Left ventricle myocardium inferior (tissue), 1 donor: ENCODE results near the gene CACNA2D2. TPM values are rescaled to one million over a fixed set of nuclear protein-coding genes. Genes with fewer than 3 reads are reported as not detected.

Experiments
- DNase-seq: peaks from one replicate; pipeline ENCODE4 v3.0.0-alpha.2; 2020
- H3K27ac ChIP-seq: fragments of 200-600 bp; replicated peaks from 2 replicates; pipeline ENCODE4 v1.8.0; 2021
- H3K27me3 ChIP-seq: fragments of 200-600 bp; 2 replicates; pipeline ENCODE4 v1.8.0; 2021; ENCODE audit warnings: low read depth
- H3K36me3 ChIP-seq: fragments of 200-600 bp; 2 replicates; pipeline ENCODE4 v1.8.0; 2021
- H3K4me1 ChIP-seq: fragments of 200-600 bp; 2 replicates; pipeline ENCODE4 v1.8.0; 2021
- H3K4me3 ChIP-seq: fragments of 200-600 bp; 2 replicates; pipeline ENCODE4 v1.8.0; 2021; ENCODE audit warnings: mild to moderate bottlenecking, moderate library complexity
- H3K9me3 ChIP-seq: fragments of 200-600 bp; replicated peaks from 2 replicates; pipeline ENCODE4 v1.8.0; 2021
- intact Hi-C: fragments of 100-400 bp; cut with micrococcal nuclease; formaldehyde crosslinking; loops from one replicate; pipeline ENCODE4 v1.11.0; 2022
- total RNA-seq: library from RNA; stranded (reverse); fragmentation: NEBNext Ultra II Directional; extraction: Animal tissue kit (Norgen Biotek cat#: 25700); gene quantifications from one replicate; pipeline ENCODE4 v1.2.1, GENCODE V29; 2021
- TF ChIP-seq, protein P1 (sequence below): fragments of 200-600 bp; IDR thresholded peaks from 2 replicates; pipeline ENCODE4 v1.8.0; 2021; ENCODE audit warnings: antibody characterized with exemption, mild to moderate bottlenecking, borderline replicate concordance
- donor health status: DM: no; HTN: yes; CAD: no; lungs with severe emphysema.

CACNA2D2 gene
- total RNA-seq, 1 donor from 2014 or later: 2.3 TPM

DNA sequence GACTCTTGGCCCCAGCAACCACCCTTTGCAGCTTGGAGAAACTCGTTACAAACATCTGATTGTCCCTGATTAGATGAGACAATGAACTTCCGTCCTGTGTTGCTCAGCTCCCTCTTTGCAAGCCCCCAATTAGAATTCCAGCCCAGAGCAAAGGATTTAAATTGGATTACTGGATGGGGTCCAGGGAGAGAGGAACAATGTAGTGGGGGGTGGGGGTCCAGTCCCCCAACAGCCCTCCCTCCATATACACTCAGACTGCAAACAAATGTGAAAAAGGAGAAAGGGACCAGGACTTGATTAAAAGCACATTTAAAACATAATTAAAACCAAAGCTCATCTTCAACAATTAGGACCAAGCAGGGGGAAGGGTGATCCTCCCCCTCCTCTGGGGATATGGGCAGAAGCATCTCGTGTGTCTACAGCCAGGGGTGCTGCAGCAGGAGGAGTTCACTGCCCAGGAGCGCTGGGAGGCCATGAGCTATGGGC, 72.4 kb downstream of the CACNA2D2 start:
- no peaks in the 10 kb centered on the region for H3K4me1 ChIP-seq
- H3K27me3 ChIP-seq: no peaks in the 10 kb centered on the region
- intact Hi-C loops: no loop called here
- no peaks in the 10 kb centered on the region for H3K9me3 ChIP-seq
- TF ChIP-seq, protein P1, sequence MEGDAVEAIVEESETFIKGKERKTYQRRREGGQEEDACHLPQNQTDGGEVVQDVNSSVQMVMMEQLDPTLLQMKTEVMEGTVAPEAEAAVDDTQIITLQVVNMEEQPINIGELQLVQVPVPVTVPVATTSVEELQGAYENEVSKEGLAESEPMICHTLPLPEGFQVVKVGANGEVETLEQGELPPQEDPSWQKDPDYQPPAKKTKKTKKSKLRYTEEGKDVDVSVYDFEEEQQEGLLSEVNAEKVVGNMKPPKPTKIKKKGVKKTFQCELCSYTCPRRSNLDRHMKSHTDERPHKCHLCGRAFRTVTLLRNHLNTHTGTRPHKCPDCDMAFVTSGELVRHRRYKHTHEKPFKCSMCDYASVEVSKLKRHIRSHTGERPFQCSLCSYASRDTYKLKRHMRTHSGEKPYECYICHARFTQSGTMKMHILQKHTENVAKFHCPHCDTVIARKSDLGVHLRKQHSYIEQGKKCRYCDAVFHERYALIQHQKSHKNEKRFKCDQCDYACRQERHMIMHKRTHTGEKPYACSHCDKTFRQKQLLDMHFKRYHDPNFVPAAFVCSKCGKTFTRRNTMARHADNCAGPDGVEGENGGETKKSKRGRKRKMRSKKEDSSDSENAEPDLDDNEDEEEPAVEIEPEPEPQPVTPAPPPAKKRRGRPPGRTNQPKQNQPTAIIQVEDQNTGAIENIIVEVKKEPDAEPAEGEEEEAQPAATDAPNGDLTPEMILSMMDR: no peak
- no peak overlapping the region for H3K27ac ChIP-seq
- no peak for DNase-seq
- no peaks in the 10 kb centered on the region for H3K36me3 ChIP-seq
- H3K4me3 ChIP-seq: no peak overlapping the region

DNA sequence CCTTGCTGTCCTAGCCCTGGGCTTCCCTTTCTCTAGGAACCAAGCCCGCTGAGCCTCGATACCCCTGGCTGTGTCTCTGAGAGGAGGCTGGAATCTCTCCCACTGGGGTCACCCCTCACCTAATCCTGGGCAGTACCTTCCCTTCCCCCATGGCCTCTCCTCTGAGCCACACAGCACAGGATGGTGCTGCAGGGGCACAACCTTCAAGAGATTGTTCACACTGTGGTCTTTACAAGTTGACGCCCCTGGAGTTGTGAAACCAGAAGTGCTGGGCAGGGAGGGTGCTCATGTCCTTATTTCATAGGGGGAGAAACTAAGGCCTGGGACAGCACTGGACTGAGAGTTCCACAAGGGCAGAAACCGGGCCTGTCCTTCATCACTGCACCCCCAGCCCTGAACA, 73.2 kb downstream of the CACNA2D2 start:
- Histone ChIP-seq H3K36me3 (no peaks in the 10 kb centered on the region), H3K4me3 (no peak overlapping the region), H3K9me3 (no peaks in the 10 kb centered on the region), H3K27me3 (no peaks in the 10 kb centered on the region), H3K4me1 (no peaks in the 10 kb centered on the region), H3K27ac (no peak overlapping the region)
- no peak for DNase-seq
- intact Hi-C loops: no loop called here
- TF ChIP-seq, protein P1: no peak

DNA sequence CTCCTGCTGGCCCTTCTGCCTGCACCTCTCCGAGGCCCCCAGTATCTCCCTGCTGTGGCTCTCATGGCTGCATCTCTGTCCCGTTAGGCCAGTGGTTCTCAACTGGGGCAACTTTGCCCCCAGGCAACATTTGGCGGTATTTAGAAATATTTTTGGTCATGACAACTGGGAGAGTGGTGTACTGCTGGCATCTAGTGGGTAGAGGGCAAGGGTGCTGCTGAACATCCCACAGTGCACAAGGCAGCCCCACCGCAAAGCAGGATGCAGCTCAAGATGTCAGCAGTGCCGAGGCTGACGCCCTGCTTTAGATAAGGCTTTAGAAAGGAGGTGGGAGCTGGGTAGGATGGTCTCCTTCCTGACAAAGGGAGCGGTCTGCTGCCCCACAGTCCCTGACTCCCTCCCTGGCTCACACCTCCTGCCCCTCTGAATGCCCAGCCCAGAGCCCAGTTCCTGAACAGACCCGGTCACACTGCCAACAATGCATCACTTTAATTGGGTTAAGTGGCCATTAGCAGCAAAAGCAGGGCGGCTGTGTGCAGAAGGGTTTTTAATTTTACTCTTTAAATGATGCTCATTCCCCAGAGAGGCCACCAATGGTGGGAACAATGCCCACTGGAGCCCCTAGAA, 75.3 kb downstream of the CACNA2D2 start:
- DNase-seq: no peak
- Histone ChIP-seq H3K36me3 (no peaks in the 10 kb centered on the region), H3K4me1 (no peaks in the 10 kb centered on the region), H3K27ac (no peak overlapping the region), H3K27me3 (no peaks in the 10 kb centered on the region), H3K4me3 (no peak overlapping the region), H3K9me3 (no peaks in the 10 kb centered on the region)
- intact Hi-C loops: no loop called here
- TF ChIP-seq, protein P1: peak; percentile 15

DNA sequence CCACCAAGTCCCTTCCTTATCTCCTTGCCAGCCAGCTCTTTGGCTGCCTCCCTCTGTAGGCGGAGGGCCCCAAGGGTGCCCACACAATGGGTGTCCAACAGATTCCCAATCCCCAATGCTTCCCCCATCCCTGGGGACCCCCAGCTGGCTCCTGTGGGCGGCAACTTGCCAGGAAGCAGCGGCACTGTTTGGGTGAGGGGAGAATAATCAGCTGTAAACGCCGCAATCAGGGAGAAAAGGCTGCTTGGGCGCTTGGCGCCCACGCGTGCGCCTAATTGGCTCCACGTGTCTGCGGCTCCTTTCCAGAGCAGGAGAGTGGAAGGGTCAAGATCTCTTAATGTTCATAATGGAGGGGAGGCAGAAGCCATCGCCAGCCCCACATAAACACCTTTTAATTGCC, 76.2 kb downstream of the CACNA2D2 start:
- Histone ChIP-seq H3K27ac (no peak overlapping the region), H3K9me3 (no peaks in the 10 kb centered on the region), H3K4me3 (no peak overlapping the region), H3K4me1 (no peaks in the 10 kb centered on the region), H3K27me3 (no peaks in the 10 kb centered on the region), H3K36me3 (no peaks in the 10 kb centered on the region)
- no peak for DNase-seq
- intact Hi-C loops: no loop called here
- TF ChIP-seq, protein P1: no peak

DNA sequence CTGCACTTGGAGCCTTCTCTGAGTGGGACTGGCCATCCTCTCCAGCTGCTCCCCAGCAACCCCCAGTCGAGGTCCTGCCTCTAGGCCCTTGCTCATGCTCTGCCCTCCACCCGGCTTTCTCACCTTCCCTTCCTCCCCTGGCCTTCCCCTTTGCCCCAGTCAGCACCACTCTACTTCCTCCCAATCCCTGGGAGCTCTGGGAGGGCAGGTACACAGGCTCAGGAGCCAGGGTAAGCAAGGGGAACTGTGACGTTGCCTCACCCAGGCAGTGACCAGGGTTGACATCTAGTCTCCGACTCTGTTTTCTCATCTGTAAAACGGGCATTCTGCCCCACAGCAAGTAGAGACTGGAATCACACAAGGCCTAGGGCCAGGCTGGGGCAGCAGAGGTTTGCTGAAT, 77.5 kb downstream of the CACNA2D2 start:
- no peak for DNase-seq
- TF ChIP-seq, protein P1: no peak
- Histone ChIP-seq H3K9me3 (no peaks in the 10 kb centered on the region), H3K27me3 (no peaks in the 10 kb centered on the region), H3K27ac (no peak overlapping the region), H3K4me3 (no peak overlapping the region), H3K36me3 (no peaks in the 10 kb centered on the region), H3K4me1 (no peaks in the 10 kb centered on the region)
- intact Hi-C loops: no loop called here
